HCEC 1CT (cell line): ENCODE measurements around the gene TMEM132C.
"Not testable (repeated sequence)": the region's sequence is repeated elsewhere in the genome, so short reads cannot be mapped to it uniquely, and the experiment has no call there.

ENCODE experiments used
- DNase-seq: peaks from one replicate; pipeline ENCODE4 v3.0.0-alpha.2; 2017

Gene TMEM132C

DNA sequence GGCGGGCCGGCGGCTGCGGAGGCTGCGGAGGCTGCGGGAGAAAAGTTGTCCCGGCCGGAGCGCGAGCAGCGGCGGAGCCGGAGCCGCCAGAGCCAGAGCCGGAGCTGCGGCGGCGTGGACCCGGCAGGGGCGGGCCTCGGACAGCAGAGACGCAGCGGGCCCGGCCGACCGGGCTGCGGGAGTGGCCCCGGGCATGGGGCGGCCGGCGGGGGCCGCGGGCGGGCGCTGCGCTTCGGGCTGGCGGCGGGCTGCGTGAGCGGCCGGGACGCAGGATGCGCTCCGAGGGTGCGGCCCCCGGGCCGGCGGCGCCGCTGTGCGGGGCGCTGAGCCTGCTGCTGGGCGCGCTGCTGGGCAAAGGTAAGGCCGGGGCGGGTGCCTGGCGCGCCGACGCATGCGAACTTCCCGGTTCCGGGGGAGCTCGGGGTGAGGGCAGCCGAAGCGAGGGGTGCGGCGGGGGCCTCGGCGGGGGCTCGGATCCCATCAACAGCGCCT is at the start of gene TMEM132C:
Gene TMEM132C, plus strand, starts transcription at position 40 of the 492 bp plus-strand sequence. Its CDS starts 233 bp downstream, at position 273.
- no peak for DNase-seq

DNA sequence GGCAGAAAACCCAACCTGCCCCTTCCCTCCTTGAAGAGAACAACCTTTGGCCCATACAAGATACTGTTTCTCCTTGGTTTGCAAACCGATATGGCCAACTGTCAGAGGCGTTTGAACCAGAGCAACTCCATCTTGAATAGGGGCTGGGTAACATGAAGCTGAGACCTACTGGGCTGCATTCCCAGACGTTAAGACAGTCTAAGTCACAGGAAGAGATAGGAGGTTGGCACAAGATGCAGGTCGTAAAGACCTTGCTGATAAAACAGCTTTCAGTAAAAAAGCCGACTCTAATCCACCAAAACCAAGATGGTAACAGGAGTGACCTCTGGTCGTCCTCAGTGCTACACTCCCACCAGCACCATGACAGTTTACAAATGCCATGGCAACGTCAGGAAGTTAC is 42.7 kb upstream of the TMEM132C start:
- no peak for DNase-seq

DNA sequence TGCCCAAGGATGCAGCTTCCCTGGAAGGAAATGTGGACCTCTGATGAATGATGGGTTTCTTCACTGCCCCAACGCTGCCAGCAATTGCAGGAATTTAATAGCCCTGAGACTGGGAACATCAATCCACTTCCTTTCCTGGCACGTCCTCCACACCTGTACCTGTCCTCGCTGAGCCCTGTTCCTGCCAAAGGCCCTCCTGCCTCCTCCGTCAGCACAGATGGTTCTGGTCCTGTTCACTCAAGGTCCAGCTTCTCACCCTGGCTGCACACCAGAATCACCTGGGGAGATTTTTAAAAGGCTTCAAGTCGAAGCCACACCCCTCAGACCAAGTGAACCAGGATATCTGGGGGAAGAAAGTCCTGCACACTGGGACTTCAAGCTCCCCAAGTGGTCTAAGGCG is 38.4 kb upstream of the TMEM132C start:
- DNase-seq, result no peak

DNA sequence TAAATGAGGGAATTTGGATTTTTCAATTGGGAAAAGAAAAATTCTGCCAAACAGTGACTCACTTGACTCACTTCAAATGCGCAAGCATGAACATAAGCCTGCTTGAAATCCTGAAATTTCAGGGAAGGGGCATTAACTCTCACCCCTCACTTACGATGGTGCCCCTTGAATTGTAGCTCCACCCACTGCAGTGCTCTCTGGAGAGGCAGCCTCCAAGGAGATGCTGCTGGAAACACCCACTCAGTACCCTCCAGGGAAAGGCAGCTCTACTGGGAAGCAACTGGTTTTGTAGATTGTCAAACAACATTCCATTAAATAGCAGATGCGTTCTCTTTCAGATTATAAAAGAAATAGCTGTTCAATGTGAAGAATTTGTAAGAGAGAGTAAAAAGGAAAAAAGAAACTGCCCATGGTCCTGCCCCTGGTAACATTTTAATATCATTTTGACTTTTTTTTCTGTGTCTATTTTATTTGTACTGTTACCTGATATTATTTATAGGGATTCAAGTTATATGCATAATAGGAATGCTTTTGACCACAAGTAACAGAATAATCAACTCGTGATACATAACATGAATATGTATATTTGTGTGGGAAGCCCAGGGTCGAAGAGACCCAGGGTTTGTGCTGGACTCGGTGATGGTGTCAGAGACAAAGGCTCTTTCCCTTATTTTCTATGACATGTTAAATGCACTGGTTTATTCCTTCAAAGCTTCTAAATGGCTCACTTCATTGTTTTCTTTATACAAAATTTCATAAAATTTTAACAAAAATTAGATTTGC is 31.1 kb upstream of the TMEM132C start:
- no peak for DNase-seq

DNA sequence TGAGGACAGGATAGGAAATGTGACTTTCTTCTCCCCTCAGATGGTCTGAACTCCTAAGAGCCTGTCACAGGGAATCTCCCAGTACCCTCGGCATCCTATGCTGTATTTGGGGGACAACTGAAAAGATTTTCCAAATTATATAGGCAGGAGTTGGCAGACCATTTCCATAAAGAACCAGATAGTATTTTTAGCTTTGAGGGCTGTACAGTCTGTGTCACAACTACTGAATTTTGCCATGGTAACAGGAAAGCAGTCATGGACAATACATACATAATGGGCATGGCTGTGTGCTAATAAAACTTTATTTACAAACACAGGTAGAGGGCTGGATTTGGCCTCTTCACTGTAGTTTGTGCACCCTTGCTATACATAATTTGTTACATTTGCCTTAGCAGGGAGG is 30.4 kb upstream of the TMEM132C start:
- no peak for DNase-seq

DNA sequence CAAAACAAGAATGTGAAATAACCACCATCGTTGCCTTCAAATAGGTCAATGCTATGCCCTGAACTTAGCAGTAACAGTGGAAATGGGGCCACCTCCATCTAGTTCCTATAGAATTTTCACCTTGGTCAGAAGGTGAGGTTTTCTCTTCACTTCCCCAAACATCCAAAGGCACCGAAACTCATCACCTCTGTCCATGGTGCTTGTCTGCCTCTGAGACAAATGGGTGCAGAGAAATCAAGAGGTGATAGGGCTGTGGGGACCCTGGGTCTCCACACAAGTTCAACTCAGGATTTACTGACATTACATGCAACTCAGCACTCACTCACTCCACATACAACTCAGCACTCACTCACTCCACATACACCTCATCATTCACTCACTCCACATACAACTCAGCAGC is 26.2 kb upstream of the TMEM132C start:
- DNase-seq, result no peak

DNA sequence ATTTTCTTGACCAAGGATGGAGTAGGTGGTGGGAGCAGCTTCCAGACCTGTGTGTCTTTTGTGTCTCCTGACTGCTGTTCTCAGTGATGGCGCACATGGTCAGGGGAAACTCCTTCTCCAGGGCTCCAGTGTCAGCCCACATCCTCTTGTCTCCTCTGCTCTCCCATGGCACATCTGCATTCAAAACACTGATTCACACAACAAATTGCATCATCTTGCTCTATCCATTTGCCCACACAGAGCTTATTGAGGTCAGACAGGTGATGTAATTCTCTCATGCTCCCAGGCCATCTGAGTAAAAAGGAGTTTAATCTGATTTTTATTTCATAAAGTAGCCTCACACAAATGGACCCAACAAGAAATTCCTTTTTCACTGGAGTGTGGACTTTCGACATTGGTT is 21.8 kb upstream of the TMEM132C start:
- no peak for DNase-seq

DNA sequence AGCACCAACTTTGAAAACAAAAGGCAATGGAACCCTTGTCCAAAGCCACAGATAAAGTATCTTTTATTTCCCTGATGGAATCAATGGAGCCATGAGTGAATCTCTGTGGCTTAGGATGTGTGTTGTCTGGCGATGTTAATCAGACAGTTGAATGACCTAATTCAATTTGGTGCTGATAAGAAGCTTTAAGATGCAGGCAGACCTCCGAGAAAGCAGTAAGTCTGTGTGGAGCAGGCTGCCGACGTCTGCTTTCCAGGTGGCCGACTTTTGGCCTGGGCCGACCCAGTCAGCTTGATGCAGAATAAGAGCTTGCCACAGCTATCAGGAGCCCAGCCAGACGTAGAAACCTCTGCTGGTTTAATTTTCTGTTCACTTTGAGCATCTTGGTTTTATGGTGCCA is 21.1 kb upstream of the TMEM132C start:
- DNase-seq, result no peak

DNA sequence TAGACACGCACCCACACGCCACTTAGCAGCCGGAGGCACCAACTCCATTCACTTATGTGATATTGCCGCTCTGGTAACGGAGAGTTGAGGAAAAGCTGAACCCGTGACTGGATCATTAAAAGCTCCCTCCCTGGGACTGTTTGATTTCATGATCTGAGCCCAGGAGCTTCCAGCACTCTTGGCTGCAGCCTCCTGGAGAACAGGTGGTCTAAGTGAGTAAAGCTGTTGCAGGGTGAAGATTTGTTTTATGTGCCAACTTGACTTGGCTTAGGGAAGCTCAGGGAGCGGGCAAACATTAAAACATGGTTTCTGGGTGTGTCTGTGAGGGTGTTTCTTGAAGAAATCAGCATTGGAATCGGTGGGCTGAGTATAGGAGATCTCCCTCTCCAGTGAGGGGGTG is 16.9 kb upstream of the TMEM132C start:
- no peak for DNase-seq

DNA sequence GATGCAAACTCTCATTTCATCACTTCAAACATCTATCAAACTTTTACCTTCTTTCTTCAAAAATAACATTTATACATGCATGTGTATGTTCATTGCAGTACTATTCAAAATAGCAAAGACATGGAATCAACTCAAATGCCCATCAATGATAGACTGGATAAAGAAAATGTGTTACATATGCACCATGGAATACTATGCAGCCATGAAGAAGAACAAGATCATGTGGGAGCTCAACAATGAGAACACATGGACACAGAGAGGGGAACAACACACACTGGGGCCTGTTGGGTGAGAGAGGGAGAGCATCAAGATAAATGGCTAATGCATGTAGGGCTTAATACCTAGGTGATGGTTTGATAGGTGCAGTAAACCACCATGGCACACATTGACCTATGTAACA is 13.1 kb upstream of the TMEM132C start:
- not testable (repeated sequence) for DNase-seq

DNA sequence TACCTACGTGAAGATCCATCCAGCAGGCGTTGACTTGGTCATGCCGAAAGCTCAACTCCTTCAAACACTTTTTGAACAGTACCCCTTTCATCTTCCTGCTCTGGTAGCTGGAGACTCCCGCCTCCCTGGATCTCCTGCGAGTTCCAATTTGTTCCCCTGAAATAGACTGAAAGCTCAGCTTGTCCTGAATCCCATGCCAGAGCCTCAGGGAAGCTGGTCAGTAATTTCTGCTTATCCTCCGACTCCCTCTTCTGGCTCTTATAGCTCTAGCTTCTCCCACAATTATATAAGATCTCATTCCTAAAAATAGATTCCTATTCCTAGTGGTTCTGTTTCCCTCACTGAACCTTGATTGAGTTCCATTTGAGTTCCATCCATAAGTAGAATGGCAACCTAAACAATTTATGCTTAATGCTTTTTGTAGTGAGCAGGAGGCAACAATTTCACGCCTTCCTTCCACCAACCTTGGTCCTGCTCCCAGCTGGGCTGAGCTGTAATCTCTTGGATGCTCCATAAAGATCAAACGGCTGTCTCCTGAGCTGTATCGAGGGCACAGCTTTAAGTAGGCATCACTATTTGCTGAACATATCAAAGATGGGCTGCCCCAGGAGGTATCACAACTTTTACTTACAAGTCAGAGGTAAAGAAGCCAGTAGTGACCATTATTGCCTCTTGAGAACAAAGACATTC is 8.0 kb upstream of the TMEM132C start:
- DNase-seq, result no peak

DNA sequence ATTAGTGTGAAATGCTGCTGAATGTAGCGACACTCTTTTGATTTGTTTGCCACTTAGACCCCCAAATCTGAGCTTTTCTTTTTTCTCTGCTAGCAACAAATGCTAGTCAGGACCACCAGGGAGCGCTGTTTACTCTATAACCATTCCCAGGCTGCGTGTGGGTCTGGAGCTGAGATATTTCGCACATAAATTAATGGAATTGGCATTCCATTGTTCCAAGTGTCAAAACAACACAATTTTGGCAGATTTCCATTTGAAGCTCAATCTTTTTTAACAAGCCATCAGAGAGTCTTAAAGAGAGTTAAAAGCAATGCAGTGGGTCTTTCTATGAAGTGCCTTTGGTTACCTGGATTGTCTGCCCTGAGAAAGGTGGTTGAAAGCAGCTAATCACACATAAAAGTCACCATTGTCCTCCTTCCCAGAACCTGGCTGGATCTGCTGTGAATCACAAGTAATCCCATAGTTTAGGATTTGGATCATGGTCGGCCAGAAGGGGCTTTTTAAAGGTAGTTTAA is 7.4 kb upstream of the TMEM132C start:
- DNase-seq, result no peak

DNA sequence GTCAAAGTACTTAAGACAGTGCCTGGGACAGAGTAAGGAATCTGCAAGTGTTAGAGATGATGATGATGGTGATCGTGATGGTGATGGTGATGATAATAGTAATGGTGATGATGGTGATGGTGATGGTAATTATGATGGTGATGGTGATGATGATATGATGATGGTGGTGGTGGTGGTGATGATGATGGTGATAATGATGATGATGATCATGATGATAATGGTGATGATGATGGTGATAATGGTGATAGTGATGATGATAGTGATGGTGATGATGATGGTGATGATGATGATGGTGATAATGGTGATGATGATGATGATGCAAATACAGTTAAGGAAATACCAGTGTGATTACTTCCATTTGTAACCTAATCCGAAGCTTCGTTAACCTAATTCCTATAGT is 5.2 kb upstream of the TMEM132C start:
- DNase-seq, result no peak

DNA sequence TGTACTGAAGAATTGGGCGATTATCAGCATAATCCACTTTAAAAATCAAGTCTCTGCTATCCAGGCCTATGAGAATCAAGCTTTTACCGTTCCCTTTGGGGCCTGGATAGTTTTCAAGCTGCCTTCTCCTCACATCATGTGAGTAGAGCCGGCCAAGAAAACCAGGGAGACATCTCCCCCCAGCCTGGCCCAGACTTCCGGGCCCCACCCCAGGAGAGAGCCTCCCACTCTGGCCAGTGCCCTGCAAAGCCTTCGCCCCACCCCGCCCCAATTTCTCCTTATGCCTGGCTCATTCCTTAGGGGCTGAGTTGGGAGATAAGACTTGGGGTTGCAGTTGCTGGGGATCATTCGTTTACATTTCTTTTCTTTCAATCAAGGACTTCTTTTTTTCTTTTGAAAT is 1.4 kb upstream of the TMEM132C start:
- no peak for DNase-seq

DNA sequence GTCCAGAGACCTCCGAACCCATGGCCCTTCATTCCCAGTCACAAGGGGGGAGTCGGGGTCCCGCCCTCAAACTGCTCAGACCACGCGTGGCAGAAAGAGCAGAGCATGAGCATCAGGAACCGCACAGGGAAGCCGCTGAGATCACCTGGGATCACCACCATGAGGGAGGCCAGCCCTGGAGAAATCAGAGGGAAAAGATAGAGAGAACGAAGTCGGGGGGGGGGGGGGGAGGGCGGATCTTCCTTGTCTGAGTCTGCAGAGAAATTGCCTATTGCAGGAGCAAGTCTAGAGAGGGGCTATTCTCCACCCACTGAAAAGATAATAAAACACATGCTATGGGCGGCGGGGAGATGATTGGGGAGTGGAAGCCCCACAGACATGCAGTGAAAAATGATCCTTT is 884 bp upstream of the TMEM132C start:
- DNase-seq, result no peak

DNA sequence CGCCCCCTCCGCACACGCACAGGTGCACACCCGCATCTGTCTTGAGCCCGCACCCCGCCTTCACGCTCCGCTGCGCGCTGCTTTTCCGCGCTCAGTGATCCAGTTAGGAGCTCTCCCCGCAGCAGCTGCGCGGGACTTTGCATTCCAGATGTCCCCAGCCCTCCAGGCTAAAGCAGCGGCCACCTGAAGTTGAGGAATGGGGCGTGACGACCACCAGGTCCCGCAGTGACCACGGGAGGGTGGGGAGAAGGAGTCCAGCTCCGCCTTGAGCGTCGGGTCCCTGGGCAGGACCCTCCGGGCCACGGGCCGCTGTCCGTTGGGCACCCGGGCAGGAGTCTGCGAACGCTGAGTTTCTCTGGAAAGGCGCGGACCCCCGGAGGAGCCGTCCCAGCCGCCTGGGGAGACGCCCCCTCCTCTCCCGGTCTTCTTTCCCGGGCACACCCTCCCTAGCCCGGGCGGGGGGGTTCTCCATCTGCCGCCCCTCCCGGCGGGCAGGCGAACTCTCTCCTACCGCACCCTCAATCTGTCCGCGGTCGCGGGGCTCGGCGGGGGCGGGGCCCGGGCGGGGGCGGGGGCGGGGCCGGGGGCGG is 334 bp upstream of the TMEM132C start:
- DNase-seq, result no peak

DNA sequence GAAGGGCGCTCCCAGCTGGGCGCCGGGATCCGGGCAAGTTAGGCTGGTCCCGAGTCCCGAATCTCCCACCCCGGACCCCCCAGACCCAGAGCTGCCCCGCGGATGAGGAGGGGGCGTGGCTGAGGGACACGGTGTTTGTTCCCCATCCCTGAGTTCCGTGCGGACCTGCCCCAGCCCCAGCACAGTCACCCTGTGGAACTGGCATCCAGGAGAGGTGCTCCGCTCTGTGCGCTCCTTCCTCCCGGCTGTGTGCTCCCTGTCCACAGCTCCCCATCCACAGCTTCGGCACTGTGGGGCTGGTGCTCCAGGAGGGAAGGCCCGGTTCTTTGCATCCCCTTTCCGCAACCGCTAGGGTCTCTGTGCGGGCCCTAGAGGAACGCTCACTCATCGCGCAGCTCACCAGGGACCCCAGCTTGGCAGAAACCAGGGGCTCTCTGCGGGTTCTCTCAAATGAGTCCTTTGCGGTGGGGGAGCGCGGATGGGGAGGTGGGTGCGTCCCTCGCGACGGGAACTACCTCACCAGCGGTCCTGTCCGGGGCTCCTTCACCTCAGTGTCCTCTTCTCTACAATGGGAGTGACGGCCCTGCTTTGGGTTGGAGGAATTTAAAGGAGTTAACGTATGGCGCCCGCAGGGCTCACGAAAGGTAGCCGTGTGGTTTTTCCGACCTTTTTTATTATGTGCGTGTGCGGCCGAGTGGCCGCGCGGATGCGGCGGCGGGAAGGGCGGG is 845 bp downstream of the TMEM132C start:
- DNase-seq, result no peak

DNA sequence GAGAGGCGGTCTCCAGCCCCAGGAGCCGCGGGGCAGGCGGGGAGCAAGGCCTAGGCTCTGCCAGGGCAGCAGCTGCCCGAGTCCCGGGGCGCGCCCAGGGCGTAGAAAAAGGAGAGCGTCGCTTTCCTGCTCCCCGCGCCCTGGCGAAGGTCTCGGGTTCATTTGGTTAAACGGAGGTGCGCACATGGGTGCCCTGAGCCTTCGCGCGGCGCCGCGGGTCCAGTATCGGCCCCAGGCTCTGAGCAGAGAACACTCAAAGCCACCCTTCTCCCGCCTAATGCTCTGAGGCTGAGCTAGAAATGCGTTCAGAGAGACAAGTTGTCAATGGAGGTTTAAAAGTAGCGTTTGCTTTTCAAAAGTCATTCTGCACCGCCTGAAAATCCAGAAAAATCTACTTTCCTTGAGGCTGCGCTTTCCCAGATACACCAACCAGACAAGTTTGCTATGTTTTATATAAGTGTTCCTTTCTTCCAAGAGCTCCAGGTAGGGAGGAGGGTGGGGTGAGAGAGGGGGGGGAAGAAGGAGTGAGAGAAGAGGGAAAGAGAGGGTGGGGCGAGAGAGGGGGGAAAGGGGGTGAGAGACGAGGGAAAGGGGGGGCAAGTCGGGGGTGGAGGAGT is 1.5 kb downstream of the TMEM132C start:
- no peak for DNase-seq

DNA sequence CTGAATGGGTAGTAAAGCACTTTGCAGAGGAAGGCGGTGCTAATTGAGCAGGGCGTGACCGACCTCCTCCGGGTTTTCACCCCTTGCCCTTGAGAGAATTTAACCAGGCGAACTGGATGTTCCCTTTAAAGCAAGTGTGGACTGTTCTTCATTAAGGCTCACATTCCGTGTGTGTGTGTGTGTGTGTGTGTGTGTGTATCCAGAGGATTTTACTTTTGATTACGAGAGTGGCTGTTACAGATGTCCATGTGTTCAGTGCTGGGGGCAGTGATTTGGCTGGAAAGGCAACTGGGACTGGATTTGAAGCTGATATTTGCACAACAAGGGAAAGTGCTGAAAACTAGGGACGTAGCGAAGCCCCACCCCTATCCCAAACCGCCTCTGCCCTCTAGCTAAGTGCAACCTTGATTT is 2.2 kb downstream of the TMEM132C start:
- DNase-seq, result no peak

DNA sequence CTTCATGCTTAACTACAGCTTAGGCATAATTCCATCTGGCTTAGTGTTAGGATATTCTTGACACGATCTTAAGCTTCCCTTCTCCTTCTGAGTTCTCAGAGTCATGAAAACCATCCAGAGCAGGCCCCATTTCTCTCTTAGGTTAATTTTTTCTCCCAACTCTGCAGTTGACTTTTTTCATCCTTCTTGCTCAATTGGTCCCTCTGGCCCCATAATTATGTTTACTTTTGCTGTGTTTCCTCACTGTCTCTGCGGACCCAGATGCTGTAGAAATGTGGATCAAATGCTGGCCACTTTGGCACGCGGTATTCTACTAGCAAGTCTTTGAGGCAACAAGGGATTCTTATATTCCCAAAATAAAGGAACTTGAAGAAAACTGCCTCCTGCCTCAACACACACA is 9.5 kb downstream of the TMEM132C start:
- no peak for DNase-seq

DNA sequence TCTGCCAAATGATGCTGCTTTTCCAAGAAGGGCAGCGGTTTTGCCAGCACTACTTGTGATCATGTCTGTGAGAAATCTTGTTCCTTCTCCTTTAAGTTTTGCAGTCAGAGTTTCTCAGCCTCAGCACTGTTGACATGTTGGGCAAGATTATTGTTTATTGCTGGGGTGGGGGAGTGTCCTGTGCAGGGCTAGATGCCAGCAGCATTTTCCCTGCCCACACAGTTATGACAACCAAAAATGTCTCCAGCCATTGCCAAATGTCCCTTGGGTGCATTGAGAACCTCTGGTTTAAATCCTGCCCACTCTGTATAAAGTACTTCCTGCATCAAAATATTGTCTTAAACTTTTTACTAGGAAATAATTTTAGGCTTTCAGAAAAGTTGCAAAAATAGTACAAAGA is 20.0 kb downstream of the TMEM132C start:
- DNase-seq, result no peak

DNA sequence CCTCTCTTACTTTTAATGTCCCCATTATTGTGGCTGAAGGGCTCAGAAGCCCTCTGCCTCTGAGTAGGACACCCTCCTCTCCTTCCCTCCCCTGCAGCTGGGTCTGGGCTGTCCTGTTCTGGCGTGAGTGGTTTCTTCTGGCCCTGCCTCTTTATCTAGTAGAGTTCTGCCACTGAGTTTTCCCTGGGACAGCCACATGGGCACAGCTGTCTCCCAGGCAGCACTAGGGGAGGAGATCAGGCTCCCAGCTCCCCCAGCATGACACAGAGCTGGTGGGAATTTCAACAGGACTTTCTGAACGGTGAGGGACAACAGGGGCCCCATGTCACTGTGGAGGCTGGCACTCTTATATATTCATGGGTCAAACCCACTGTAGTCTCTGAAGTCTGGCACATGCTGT is 21.4 kb downstream of the TMEM132C start:
- no peak for DNase-seq

DNA sequence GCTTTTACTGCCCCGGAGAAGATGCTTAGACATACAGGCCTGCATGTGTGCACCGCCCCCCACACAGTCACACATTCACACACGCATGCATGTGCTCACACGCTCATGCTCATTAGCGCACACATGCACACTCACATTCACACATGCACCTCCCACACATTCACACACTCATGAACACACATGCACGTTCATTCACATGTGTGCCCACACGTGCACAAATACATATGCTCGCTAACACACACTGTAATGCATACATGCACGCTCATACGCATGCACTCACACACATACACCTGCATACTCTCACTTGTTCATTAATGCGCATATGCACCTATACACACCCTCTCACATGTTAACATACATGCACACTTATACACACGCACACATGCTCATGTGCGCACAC is 21.9 kb downstream of the TMEM132C start:
- no peak for DNase-seq
